ENCODE measurements around the gene RAB3B. TPM values are rescaled to one million over a fixed set of nuclear protein-coding genes. Genes with fewer than 3 reads are reported as not detected.

Gene RAB3B
- total RNA-seq, 4 donors from 2014 or later: 0.02 to 0.04 TPM; not detected in 2

GRCh38 chr1:51946300-51946699 lies 44.2 kb downstream of the RAB3B start:
- Histone ChIP-seq H3K27ac (no peak overlapping the region), H3K36me3 (no peaks in the 10 kb centered on the region), H3K27me3 (peaks cover 0 to 3% (median 0%) of the 10 kb centered on the region in 3 donors), H3K4me3 (no peak overlapping the region), H3K9me3 (peaks cover 0 to 7% (median 5%) of the 10 kb centered on the region in 3 donors), H3K4me1 (no peaks in the 10 kb centered on the region)
- ATAC-seq (no peak), DNase-seq (no peak)
- intact Hi-C loops (cut with DNase I; ENCODE audit: low total_unique reads) (no loop called here), in situ Hi-C loops (cut with MboI; ENCODE audit: low sequenced_read_pairs in 4 of 4) (no loop called here)
- TF ChIP-seq POLR2A (IDR thresholded peaks at IDR 0.05): no peak
- TF ChIP-seq, protein P1, sequence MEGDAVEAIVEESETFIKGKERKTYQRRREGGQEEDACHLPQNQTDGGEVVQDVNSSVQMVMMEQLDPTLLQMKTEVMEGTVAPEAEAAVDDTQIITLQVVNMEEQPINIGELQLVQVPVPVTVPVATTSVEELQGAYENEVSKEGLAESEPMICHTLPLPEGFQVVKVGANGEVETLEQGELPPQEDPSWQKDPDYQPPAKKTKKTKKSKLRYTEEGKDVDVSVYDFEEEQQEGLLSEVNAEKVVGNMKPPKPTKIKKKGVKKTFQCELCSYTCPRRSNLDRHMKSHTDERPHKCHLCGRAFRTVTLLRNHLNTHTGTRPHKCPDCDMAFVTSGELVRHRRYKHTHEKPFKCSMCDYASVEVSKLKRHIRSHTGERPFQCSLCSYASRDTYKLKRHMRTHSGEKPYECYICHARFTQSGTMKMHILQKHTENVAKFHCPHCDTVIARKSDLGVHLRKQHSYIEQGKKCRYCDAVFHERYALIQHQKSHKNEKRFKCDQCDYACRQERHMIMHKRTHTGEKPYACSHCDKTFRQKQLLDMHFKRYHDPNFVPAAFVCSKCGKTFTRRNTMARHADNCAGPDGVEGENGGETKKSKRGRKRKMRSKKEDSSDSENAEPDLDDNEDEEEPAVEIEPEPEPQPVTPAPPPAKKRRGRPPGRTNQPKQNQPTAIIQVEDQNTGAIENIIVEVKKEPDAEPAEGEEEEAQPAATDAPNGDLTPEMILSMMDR (IDR thresholded peaks at IDR 0.05 in 4 of 5, conservative IDR thresholded peaks at IDR 0.05 in 1 of 5): no peak

DNA sequence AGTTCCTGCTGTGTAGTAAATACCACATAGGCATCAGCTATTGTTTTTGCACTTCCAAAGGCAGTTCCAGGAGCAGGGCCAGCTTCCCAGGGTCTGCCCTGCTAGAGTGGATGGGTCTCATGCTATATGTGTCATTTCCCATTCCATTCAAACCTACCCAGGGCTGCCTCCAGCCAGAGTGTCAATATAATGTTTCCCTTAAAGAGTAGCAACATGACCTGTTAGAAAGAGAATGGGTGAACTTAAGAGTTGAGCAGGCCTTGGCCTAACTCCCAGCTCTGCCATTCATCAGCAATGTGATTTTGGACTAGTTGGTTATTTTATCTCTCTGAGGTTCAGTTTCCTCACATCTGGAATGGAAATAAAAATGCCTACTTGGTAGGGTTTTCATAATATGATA lies 44.9 kb downstream of the RAB3B start:
- no peak overlapping the region for H3K4me3 ChIP-seq

GRCh38 chr1:51942281-51942680 lies 48.2 kb downstream of the RAB3B start:
- no peak for TF ChIP-seq POLR2A (IDR thresholded peaks at IDR 0.05)
- Histone ChIP-seq H3K9me3 (peaks cover 0 to 9% (median 3%) of the 10 kb centered on the region in 3 donors), H3K27ac (no peak overlapping the region), H3K27me3 (no peaks in the 10 kb centered on the region), H3K4me1 (no peaks in the 10 kb centered on the region), H3K36me3 (no peaks in the 10 kb centered on the region), H3K4me3 (no peak overlapping the region)
- ATAC-seq (no peak), DNase-seq (no peak)
- in situ Hi-C loops (cut with MboI; ENCODE audit: low sequenced_read_pairs in 4 of 4) (no loop called here), intact Hi-C loops (cut with DNase I; ENCODE audit: low total_unique reads) (no loop called here)

More for the DNA sequence above, 44.9 kb downstream of the RAB3B start:
- ATAC-seq: no peak
- intact Hi-C loops (cut with DNase I; ENCODE audit: low total_unique reads): no loop called here
- no peak for DNase-seq
- H3K27me3 ChIP-seq: peaks cover 0 to 3% (median 0%) of the 10 kb centered on the region in 3 donors
- in situ Hi-C loops (cut with MboI; ENCODE audit: low sequenced_read_pairs in 4 of 4): no loop called here
- no peaks in the 10 kb centered on the region for H3K36me3 ChIP-seq
- H3K4me1 ChIP-seq: no peaks in the 10 kb centered on the region
- TF ChIP-seq, protein P1 (IDR thresholded peaks at IDR 0.05 in 4 of 5, conservative IDR thresholded peaks at IDR 0.05 in 1 of 5): no peak
- TF ChIP-seq POLR2A (IDR thresholded peaks at IDR 0.05): no peak
- no peak overlapping the region for H3K27ac ChIP-seq
- H3K9me3 ChIP-seq: peaks cover 0 to 9% (median 7%) of the 10 kb centered on the region in 3 donors

DNA sequence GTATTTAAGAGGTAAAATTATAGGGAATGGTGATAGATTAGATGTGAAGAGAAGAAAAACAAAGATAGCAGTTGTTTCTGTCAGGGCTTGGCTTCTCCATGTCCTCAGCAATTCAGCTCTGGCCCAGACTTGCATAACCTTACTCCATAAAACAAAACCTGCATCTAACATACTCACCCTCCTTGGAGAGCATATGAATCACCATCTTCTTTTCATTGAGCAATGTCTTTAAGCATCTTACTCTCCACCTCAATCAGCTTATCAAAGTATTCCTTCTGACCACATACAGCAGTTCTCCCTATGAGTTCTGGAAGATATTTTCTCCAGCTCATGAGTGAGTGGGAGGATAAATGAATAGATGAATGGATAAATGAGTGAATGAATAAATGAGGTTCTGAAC lies 49.0 kb downstream of the RAB3B start:
- no peak for TF ChIP-seq POLR2A (IDR thresholded peaks at IDR 0.05)
- TF ChIP-seq, protein P1 (IDR thresholded peaks at IDR 0.05 in 4 of 5, conservative IDR thresholded peaks at IDR 0.05 in 1 of 5): no peak
- DNase-seq (no peak), ATAC-seq (no peak)
- intact Hi-C loops (cut with DNase I; ENCODE audit: low total_unique reads): no loop called here
- Histone ChIP-seq H3K4me1 (no peaks in the 10 kb centered on the region), H3K27ac (no peak overlapping the region), H3K36me3 (no peaks in the 10 kb centered on the region), H3K27me3 (no peaks in the 10 kb centered on the region), H3K9me3 (peaks cover 0 to 9% (median 3%) of the 10 kb centered on the region in 3 donors), H3K4me3 (no peak overlapping the region)
- in situ Hi-C loops (cut with MboI; ENCODE audit: low sequenced_read_pairs in 4 of 4): no loop called here

- no peak overlapping the region for H3K27ac ChIP-seq
- ATAC-seq (no peak), DNase-seq (no peak)
- H3K36me3 ChIP-seq: no peaks in the 10 kb centered on the region
- H3K4me3 ChIP-seq: no peak overlapping the region
- peaks cover 0 to 9% (median 3%) of the 10 kb centered on the region in 3 donors for H3K9me3 ChIP-seq
- H3K4me1 ChIP-seq: no peaks in the 10 kb centered on the region
- no peaks in the 10 kb centered on the region for H3K27me3 ChIP-seq
- in situ Hi-C loops (cut with MboI; ENCODE audit: low sequenced_read_pairs in 4 of 4) (no loop called here), intact Hi-C loops (cut with DNase I; ENCODE audit: low total_unique reads) (no loop called here)
- TF ChIP-seq POLR2A (IDR thresholded peaks at IDR 0.05): no peak
- TF ChIP-seq, protein P1 (IDR thresholded peaks at IDR 0.05 in 4 of 5, conservative IDR thresholded peaks at IDR 0.05 in 1 of 5): no peak
These were observed 53.4 kb downstream of the RAB3B start for GRCh38 chr1:51937112-51937511.
